Epithelial cell of proximal tubule (primary cell): ENCODE measurements around the gene BLOC1S4. TPM values are rescaled to one million over a fixed set of nuclear protein-coding genes. Genes with fewer than 3 reads are reported as not detected.

Experiments
- DNase-seq: peaks from one replicate; pipeline ENCODE4 v3.0.0-alpha.2; 2011; ENCODE audit warnings: low read depth
- H3K4me3 ChIP-seq: 2 replicates; pipeline ENCODE4 v1.5.1; 2011; ENCODE audit warnings: low read depth, mild to moderate bottlenecking, low read length
- CTCF ChIP-seq: conservative IDR thresholded peaks from 2 replicates; pipeline ENCODE4 v1.5.1; 2012; ENCODE audit warnings: low read depth, mild to moderate bottlenecking, low read length
- total RNA-seq: library from RNA; depleted of rRNA; stranded (reverse); fragments of >200 nt; gene quantifications from 2 replicates; pipeline ENCODE4 v1.2.3, GENCODE V29; 2015

BLOC1S4 gene
- total RNA-seq, 1 donor from 2014 or later = 22.0 TPM

- DNase-seq = no peak
- no peak for TF ChIP-seq CTCF
- H3K4me3 ChIP-seq = no peak overlapping the region
These were observed 16.1 kb upstream of the BLOC1S4 start for GRCh38 chr4:6699903-6700302.

GRCh38 chr4:6701371-6701770, 14.6 kb upstream of the BLOC1S4 start:
- peak; percentile 37 for TF ChIP-seq CTCF
- no peak for DNase-seq
- no peak overlapping the region for H3K4me3 ChIP-seq

- TF ChIP-seq CTCF = no peak
- no peak overlapping the region for H3K4me3 ChIP-seq
- DNase-seq = no peak
These were observed 13.2 kb upstream of the BLOC1S4 start for GRCh38 chr4:6702761-6703160.

DNA sequence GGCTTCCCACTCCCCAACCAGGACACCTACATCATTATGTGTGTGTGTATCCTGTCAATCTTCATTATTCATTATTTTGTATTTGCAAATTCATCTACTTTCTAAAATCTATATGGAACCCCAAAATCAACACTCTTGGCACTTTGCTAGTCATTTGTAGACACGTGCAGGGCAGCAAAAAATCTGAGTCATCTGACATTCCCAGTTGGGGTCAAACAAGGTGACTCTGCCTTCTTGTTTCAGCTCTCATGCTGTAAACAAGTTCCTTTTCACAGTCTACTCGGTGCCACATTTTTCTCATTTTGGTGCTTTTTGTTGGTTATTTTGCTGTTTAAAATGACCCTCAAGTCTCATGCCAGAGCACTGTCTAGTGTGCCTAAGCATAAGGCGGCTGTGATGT, 12.2 kb upstream of the BLOC1S4 start:
- no peak for DNase-seq
- TF ChIP-seq CTCF = no peak
- H3K4me3 ChIP-seq = no peak overlapping the region

GRCh38 chr4:6705646-6706045, 10.3 kb upstream of the BLOC1S4 start:
- DNase-seq = no peak
- TF ChIP-seq CTCF = no peak
- H3K4me3 ChIP-seq = no peak overlapping the region

- no peak for TF ChIP-seq CTCF
- no peak overlapping the region for H3K4me3 ChIP-seq
- no peak for DNase-seq
These were observed 9.8 kb upstream of the BLOC1S4 start for GRCh38 chr4:6706173-6706572.

GRCh38 chr4:6709230-6710114, 6.5 kb upstream of the BLOC1S4 start, which contains the start of gene MRFAP1L1:
Gene MRFAP1L1 (minus strand): TSS chr4:6709865. CDS start chr4:6709629, 236 bp downstream.
- peak; percentile 78 for DNase-seq
- H3K4me3 ChIP-seq = peak within 1 kb of the TSS; percentile 72
- no peak for TF ChIP-seq CTCF
